ENCODE results near the gene ABCC2.

The ABCC2 gene

DNA sequence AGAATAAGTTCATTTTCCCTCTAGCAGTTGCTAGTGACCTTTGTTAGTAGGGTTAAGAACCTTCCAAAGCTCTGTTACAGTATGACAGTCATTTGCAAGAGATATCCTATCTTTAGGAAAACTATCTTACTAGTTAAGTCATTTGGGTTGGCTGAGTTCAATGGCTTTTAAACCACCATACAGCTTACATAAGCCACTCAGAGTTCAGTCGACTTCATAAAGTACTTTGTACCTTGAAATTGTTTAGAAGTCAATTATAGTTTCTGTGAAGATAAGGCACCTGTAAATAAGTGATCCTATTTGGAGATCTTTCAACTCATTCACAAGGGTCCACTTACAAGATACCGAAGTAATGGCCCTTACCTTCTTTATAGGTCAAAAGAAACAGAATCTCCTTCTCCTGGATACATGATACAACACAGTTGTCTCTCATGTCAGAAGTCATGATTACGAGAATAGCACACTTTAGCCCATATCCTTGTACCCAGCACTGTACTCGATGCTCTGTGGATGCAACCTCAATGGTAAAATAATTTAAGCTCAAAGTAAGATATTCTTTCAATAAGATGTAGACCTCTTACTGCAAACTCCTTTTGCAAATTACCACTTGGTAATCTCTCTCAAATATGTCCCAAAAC, 11.9 kb upstream of the ABCC2 start:
- Histone ChIP-seq H3K9ac (ENCODE audit: low read length) (no peak overlapping the region), H3K9me3 (ENCODE audit: insufficient read depth, low read length) (no peaks in the 10 kb centered on the region), H4K20me1 (ENCODE audit: insufficient read depth, low read length) (no peaks in the 10 kb centered on the region), H3K79me2 (ENCODE audit: low read length) (no peaks in the 10 kb centered on the region), H2AFZ (ENCODE audit: low read depth, low read length) (no peak overlapping the region), H3K4me1 (ENCODE audit: low read length) (peaks cover 9% of the 10 kb centered on the region), H3K36me3 (replicated peaks; ENCODE audit: low read depth, low read length) (no peaks in the 10 kb centered on the region), H3K4me2 (ENCODE audit: low read length) (no peak overlapping the region), H3K27me3 (ENCODE audit: low read depth, low read length) (no peaks in the 10 kb centered on the region), H3K4me3 (ENCODE audit: low read length) (no peak overlapping the region), H3K27ac (ENCODE audit: low read length) (no peak overlapping the region)
- TF ChIP-seq EZH2phosphoT487 (IDR thresholded peaks at IDR 0.05; ENCODE audit: low read depth) = no peak
- TF ChIP-seq, protein P1, sequence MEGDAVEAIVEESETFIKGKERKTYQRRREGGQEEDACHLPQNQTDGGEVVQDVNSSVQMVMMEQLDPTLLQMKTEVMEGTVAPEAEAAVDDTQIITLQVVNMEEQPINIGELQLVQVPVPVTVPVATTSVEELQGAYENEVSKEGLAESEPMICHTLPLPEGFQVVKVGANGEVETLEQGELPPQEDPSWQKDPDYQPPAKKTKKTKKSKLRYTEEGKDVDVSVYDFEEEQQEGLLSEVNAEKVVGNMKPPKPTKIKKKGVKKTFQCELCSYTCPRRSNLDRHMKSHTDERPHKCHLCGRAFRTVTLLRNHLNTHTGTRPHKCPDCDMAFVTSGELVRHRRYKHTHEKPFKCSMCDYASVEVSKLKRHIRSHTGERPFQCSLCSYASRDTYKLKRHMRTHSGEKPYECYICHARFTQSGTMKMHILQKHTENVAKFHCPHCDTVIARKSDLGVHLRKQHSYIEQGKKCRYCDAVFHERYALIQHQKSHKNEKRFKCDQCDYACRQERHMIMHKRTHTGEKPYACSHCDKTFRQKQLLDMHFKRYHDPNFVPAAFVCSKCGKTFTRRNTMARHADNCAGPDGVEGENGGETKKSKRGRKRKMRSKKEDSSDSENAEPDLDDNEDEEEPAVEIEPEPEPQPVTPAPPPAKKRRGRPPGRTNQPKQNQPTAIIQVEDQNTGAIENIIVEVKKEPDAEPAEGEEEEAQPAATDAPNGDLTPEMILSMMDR (IDR thresholded peaks at IDR 0.05; ENCODE audit: low read depth, low read length) = no peak

DNA sequence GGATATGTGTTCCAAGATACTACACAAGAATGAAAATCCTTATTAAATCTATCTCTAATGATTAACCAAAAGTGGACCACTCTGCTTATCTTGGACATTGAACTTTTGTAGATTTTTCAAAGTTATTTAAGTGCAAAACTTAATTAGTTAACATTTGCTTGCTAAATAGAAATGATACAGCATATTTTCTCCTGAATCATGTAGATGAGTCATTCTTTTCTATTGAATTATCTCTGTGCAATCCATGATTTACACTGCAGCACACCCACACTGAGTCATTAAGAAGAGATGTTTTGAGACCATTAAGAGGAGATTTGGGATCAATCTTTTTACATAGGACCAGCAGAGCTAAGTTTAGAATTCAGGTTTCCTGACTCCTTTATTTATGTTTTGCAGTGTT, 6.6 kb upstream of the ABCC2 start:
- TF ChIP-seq, protein P1 (IDR thresholded peaks at IDR 0.05; ENCODE audit: low read depth, low read length) = no peak
- no peak for TF ChIP-seq EZH2phosphoT487 (IDR thresholded peaks at IDR 0.05; ENCODE audit: low read depth)
- Histone ChIP-seq H2AFZ (ENCODE audit: low read depth, low read length) (no peak overlapping the region), H4K20me1 (ENCODE audit: insufficient read depth, low read length) (no peaks in the 10 kb centered on the region), H3K4me3 (ENCODE audit: low read length) (no peak overlapping the region), H3K36me3 (replicated peaks; ENCODE audit: low read depth, low read length) (no peaks in the 10 kb centered on the region), H3K27ac (ENCODE audit: low read length) (no peak overlapping the region), H3K9ac (ENCODE audit: low read length) (no peak overlapping the region), H3K4me2 (ENCODE audit: low read length) (no peak overlapping the region), H3K27me3 (ENCODE audit: low read depth, low read length) (no peaks in the 10 kb centered on the region), H3K79me2 (ENCODE audit: low read length) (no peaks in the 10 kb centered on the region), H3K9me3 (ENCODE audit: insufficient read depth, low read length) (no peaks in the 10 kb centered on the region), H3K4me1 (ENCODE audit: low read length) (peaks cover 13% of the 10 kb centered on the region)

DNA sequence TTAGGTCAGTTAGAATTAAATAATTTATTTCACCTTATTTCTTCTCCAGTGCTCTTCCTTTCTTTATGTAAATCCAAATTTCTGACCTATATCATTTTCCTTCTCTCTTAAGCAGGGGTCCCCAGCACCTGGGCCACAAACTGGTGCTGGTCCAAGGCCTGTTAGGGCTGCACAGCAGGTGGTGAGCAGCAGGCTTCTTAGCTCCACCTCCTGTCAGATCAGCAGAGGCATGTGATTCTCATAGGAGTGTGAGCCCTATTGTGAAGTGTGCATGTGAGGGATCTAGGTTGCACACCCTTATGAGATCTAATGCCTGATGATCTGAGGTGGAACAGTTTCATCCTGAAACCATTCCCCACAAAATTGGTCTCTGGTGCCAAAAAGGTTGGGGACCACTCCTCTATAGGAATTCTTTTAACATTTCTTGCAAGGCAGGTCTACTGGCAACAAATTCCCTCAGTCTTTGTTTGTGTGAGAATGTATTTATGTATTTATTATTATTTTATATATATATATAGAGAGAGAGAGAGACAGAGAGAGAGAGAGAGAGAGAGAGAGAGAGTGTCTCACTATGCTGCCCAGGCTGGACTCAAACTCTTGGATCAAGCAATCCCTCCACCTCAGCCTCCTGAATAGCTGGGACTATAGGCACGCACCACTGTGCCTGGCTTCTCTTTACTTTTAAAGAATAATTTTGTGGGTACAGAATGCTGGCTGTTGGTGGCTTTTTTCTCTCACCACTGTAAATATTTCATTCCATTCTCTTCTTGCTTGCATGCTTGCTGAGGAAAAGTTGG, 4.3 kb upstream of the ABCC2 start:
- H3K27me3 ChIP-seq (ENCODE audit: low read depth, low read length) = no peaks in the 10 kb centered on the region
- H2AFZ ChIP-seq (ENCODE audit: low read depth, low read length) = no peak overlapping the region
- H4K20me1 ChIP-seq (ENCODE audit: insufficient read depth, low read length) = no peaks in the 10 kb centered on the region
- H3K79me2 ChIP-seq (ENCODE audit: low read length) = no peaks in the 10 kb centered on the region
- no peaks in the 10 kb centered on the region for H3K36me3 ChIP-seq (replicated peaks; ENCODE audit: low read depth, low read length)
- H3K4me3 ChIP-seq (ENCODE audit: low read length) = no peak overlapping the region
- H3K4me1 ChIP-seq (ENCODE audit: low read length) = peaks cover 13% of the 10 kb centered on the region
- H3K27ac ChIP-seq (ENCODE audit: low read length) = no peak overlapping the region
- 0 out of 2 replicates have a peak overlapping the region, but pooled peaks have one; percentile 60 for H3K4me2 ChIP-seq (ENCODE audit: low read length)
- no peak for TF ChIP-seq EZH2phosphoT487 (IDR thresholded peaks at IDR 0.05; ENCODE audit: low read depth)
- TF ChIP-seq, protein P1 (IDR thresholded peaks at IDR 0.05; ENCODE audit: low read depth, low read length) = no peak
- no peaks in the 10 kb centered on the region for H3K9me3 ChIP-seq (ENCODE audit: insufficient read depth, low read length)
- H3K9ac ChIP-seq (ENCODE audit: low read length) = no peak overlapping the region

DNA sequence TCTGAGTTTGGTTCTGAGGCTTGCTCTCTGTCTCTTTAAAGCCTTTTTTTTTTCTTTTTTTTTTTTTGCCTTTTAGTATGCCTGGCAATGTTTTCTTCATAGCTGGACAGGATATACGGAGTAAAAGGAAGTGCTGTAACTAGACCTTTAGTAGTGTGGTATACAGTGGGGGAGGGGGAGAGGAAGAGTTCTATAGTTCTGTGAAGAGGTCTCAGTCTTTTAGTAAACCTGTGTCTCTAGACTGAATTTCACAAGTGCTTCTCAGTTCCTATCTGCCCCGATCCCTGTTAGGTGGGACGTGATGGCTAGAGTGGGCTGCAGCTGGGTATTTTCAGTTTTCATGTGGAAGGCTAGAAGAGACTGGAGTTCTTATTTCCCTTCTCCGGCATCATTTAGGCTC, 3.1 kb upstream of the ABCC2 start:
- peaks cover 13% of the 10 kb centered on the region for H3K4me1 ChIP-seq (ENCODE audit: low read length)

More for the DNA sequence above, 3.1 kb upstream of the ABCC2 start:
- H3K9ac ChIP-seq (ENCODE audit: low read length) = no peak overlapping the region
- TF ChIP-seq, protein P1 (IDR thresholded peaks at IDR 0.05; ENCODE audit: low read depth, low read length) = no peak
- no peak for TF ChIP-seq EZH2phosphoT487 (IDR thresholded peaks at IDR 0.05; ENCODE audit: low read depth)
- no peaks in the 10 kb centered on the region for H3K79me2 ChIP-seq (ENCODE audit: low read length)
- H2AFZ ChIP-seq (ENCODE audit: low read depth, low read length) = no peak overlapping the region
- H3K27me3 ChIP-seq (ENCODE audit: low read depth, low read length) = no peaks in the 10 kb centered on the region
- H3K4me2 ChIP-seq (ENCODE audit: low read length) = no peak overlapping the region
- no peak overlapping the region for H3K27ac ChIP-seq (ENCODE audit: low read length)
- no peaks in the 10 kb centered on the region for H4K20me1 ChIP-seq (ENCODE audit: insufficient read depth, low read length)
- no peaks in the 10 kb centered on the region for H3K9me3 ChIP-seq (ENCODE audit: insufficient read depth, low read length)
- no peak overlapping the region for H3K4me3 ChIP-seq (ENCODE audit: low read length)
- H3K36me3 ChIP-seq (replicated peaks; ENCODE audit: low read depth, low read length) = no peaks in the 10 kb centered on the region

All from OCI-LY3 (cell line).